ENCODE measurements around the gene RAPGEF1.

Gene RAPGEF1

DNA sequence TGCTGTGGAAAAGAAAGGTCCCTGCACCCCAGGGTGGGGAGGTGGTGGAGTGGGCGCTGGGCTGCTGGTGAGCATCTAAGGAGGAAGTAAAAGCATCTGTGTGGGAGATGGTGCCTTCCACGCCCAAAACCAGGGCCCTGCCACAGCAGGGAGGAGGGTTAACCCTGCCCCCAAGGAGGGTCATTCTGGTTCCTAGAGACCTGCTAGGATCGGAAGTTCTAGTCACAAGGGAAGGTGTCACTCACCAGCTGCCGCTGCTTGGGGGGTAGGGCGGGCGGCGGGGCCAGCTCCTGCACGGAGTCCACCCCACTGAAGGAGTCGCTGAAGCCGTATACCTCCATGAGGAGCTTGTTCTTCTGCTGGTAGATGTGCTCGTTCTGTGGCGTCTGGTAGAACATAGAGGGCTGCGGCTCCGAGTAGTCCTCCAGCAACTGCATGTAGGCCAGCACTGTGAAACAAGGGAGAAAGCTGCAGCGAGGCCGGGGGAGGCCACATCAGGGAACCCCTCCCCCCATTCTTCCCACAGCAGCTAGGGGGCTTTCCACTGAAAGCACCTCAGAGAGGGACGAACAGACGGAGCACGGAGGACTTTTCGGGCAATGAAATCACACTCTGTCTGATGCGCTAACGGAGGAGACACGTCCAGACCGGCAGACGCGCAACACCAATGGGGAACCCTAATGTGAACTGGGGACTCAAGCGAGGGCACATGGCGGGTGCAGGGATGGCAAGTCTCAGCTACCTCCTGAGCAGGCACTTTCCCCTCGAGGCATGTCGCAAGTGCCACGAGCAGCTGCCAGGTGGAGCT is 118.1 kb downstream of the RAPGEF1 start:
- no peak for DNase-seq

DNA sequence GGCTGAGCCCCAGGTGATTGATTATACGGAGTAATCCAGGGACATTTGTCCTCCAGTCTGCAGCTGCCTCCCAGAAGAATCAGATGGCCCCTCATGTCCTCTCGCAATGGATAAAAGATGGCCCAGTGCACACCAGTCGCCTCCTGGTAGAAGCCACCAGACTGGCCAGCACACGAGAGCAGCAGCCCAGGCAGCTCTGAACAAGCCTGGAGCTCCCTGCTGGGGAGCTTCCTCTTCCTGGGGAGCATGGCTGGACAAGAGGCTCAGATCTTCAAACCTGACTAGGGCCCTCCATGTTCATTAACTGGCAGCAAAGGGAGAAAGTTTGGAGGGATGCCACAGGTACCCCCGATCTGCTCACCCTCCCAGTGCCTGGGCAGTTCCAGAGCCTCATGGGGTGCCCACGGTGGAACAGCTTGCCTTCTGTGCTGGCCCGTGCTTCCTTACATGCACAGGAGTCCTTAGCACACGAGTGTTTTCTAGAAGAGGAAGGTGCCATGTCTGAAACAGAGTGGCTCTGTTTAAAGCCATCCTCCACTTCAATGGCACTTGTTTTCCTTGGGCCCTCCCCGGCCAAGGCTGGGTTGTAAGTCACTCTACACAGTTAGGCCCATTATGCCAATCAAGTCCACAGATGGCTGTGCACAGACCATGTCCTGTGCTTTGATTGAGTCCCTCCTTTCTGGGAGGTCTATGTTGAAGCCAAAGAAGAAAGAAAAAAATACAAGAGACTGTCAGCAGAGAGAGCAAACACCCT is 118.9 kb downstream of the RAPGEF1 start:
- DNase-seq: no peak

DNA sequence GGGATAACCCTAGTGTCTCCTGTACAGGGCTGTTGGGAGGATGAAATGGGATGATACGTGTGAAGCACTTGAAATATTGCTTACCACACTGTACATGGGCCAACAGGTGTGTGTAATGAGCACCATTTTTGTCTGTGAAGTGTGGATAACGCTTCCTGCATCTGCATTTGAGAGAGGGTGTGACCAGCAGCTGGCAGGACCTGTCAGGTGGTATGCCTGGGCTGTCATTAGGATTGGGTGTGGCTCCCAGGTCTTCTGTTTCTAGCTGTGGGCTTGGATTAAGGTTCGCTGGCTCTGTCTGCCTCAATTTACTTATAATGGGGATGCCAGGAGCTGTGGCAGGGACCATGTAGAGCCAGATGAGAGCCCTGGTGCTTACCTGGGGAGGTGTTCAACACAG is 120.2 kb downstream of the RAPGEF1 start:
- DNase-seq: no peak

DNA sequence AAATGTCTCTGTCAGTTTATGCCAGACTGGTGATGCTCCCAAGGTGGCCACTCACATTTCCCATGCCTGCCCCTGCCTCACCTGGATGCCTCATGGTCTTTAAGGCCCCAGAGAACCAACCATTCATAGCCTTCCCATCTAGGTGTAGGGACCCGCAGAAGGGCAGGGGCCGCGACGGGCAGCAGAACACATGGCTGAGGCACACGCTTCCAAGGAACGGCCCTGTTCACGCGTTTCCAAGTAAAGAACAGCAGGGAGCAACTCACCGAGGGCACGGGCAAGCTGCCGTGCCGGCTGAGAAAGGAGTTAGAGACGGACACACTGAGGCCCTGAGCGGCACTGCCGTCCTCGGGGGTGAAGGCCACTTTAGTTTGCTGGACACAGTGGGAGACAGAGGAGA is 121.1 kb downstream of the RAPGEF1 start:
- DNase-seq: no peak

DNA sequence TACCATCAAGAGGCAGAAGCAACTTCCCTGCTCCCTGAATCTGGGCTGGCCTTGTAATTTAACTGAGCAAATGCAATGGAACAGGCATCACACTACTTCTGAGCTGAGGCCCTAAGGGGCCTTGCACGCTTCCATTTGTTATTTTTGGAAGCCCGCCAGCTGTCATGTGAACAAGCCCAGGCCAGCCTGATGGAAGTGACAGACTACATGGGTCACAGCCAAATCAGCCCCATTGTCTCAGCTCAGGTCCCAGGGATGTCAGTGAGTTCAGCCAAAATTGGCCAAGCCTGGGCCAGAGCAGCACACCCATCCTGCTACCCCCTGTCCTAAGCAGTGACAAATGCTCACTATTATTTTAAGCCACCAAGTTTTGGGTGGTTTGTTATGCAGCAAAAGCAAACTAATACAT is 121.8 kb downstream of the RAPGEF1 start:
- DNase-seq: no peak

DNA sequence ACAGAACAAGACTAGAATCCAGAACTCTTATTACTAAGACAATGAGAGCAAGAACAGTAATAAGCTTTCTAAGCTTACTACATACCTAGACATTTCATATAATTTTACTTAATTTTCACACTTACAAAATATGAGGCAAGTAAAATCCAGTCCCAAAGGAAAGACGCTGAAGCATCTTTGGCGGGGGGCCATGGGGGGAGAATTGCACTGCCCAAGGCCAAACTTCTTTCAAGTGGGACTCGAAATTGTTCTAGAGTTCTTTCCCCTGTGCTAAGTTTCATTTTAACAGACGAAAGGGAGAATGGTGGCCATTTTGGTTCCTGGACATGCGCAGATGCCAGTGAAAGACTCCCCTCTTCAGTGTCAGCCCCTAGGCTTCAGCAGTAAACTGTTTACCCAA is 122.3 kb downstream of the RAPGEF1 start:
- no peak for DNase-seq

DNA sequence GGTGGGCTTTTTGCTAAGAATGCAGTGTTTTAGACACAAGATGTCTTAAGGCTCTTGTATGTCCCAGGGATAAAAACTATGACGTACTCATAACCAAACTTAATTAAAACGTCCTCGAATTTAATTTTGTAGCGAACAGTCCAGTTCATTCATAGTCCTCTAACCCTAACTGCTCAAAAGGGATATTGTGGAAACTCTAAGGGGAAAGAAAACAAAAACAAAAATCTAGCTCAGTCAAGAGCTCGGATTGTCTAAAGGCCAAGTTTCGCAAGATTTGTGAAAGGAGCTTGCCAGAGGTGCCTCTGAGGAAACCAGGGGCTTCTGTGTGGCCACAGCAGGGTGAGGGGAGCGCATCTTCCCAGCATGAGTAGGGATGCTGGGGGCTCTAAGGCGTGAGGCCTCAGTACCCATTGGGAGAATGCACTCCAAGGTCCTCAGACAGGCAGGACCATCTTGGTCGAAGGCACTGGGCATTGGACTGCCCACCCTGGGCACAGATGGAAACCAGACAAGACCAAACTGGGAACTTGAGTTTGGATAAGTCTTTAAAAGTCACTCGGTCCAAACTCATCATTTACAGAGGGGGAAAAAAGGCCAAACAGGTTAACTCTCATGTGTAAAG is 122.8 kb downstream of the RAPGEF1 start:
- no peak for DNase-seq

DNA sequence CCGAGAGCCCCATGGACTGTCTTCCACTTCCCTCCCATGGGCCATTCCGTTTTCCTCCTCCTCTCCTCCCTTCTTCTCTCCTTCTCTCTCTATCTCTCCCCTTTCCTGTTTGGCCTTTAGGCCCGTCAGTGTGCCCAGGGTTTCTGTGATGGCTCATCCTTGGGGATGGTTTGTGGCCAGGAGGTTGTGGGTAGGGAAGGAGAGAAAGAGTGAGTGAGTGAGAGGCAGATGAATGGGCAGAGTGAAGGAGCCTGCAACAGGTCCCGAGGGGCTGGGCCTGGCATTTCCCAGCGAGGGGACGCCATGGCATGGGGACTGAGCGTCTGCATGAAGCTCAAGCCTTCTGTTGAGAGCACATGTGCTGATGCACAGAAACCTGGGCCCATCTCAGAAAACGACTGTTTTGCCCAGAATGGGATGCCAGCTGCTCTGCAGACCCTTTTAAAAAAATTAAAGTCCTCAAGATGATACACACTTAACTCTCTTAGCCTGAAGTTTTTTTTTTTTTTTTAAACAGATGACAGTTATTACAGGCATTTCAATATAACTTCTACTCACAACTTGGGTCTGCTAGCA is 125.4 kb downstream of the RAPGEF1 start:
- no peak for DNase-seq

DNA sequence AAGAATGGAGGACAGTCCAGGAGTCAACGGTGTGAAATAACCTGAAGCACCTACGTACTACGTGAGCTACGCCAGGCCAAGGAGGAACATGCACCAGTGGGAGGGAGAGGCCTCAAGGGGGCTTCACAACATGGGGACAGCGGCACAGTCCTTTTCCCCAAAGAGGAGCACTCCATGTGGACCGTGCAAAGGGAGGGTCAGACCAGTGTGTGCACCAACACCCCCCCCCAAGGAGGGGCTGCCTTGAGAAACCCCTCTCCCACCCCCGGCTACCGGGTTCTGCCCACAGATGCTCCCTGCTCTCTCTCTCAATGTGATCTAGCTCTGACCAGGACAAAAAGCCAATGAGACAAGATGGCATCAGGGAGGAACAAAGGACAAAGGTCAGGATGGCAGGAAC is 126.0 kb downstream of the RAPGEF1 start:
- no peak for DNase-seq

DNA sequence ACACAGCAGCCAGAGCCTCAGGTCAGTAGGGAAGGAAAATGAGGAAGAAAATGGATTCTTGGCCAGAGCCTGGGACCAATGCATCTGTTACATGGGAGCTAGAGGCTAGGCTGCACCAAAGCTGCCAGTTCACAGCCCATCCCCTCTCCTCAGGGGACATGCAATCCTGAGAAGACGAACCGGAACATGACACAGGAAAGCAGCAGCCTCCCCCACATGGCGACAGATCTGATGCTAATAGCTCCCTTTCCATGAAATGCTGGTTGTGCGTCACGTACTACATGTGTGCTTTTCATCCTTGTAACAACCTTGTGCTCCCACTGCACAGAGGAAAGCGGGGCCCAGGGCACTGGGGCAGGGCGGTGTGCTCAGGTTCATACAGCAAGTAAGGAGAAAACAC is 127.0 kb downstream of the RAPGEF1 start:
- no peak for DNase-seq

DNA sequence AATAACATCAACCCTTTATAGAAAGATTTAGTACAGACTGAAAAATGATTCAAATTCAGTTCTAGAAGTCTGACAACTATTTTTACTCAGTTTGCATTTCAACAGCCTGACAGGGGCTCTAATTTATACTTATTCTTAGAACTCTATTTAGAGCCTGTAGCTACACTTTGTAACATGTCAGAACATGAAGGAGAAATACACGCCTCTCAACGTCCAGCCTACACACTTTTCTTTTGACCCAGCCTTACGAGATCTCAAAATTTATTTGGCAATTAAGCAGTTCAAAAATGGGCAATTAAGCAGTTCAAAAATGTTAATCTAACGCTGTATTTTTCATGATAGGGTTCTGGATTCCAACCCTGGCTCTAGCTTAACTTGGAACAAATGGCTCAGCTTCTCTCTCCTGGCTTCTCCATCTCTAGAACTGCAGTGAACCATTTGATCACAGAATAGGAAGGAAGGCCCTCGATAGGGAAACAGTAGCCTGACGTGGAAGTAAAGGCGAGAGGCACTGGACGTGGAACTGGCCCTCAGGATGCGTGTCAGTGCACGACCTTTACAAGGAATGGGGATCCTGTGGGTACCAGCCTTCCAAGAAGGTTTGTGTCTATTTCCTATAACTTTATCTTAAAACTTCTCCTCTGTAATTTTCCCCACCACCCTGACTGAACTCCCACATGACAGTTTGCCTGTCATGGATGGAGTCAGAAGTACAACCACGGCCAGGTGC is 128.1 kb downstream of the RAPGEF1 start:
- DNase-seq: no peak

DNA sequence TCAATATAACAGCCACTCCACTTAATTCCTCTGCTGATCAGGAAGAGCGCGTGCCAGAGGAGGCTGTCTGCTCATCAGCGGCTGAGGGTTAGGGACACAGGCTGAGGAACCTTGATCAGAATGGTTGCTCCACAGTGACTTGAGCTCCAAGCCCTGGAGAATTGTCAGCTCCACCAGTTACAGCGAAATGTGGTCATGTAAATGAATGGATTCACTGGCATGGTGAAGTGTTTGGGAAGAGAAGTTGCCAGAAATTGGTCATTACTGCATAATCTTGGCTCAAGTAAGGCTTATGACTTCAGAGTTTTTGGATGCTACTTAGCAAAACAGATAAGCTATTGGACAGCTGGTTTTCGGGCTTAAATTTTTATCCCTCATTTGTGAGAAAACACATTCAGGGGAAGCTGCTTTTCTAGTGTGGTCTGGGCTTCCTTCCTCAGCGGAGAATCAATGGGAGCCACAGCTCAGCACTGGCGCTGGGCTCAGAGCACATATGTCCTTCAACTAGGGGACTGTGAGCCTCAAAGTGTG is 129.6 kb downstream of the RAPGEF1 start:
- no peak for DNase-seq

DNA sequence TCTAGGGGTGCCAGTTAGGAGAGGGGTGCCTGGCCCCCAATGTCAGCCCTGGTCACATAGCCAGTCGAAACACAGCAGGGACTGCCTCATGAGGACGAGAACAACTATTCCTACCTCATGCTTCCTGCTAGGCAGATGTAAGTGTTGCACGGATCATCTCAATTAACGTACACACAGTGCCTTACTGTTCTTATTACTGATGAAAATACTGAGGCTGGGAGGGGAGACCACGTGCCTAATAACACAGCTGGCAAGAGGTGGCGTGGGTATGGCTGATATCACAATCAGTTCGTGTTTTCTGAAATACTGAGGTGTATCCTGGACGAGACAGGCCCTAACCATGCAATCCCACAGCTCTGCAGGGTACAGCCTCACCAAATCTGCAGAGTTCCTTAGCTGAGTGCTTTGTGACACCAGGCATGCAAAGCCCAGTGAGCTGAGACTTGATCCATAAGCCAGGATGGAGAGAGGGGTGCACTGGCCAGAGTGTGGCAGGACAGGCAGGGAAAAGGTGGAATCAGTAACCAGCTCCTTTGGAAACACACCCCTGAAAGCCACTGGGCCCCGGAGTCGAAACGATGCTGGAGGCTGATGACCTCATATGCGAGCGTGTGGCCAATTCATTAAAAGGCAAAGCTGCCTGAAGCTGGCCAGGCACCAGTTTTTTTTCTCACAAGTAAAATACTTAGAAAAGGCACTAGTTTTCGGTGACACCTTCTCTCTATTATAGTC is 130.6 kb downstream of the RAPGEF1 start:
- DNase-seq: no peak

DNA sequence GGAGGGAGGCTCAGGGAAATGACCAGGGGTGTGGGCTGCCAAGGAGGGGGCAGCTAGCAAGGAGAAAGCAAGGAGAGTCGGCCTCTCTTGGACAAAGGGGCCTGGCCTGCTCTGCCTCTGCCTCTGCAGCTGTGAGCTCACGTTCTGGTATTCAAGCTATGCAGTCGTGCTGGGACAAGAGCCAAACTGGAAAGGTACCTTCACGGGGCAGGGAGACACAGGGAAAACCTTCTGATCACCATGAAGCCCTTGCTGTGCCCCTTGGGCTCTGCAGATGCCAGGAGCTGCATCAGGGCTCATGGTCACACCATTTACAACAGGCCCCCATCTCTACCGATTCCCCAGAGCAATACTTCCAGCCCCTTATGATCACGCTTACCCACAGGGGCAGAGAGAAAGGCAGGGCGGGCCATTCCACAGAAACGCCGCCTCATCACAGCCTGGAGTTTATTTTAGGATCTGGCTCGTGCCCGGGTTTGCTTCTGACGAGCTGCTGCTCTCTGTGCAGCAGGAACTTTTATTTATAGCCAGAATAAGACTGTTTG is 131.3 kb downstream of the RAPGEF1 start:
- no peak for DNase-seq

DNA sequence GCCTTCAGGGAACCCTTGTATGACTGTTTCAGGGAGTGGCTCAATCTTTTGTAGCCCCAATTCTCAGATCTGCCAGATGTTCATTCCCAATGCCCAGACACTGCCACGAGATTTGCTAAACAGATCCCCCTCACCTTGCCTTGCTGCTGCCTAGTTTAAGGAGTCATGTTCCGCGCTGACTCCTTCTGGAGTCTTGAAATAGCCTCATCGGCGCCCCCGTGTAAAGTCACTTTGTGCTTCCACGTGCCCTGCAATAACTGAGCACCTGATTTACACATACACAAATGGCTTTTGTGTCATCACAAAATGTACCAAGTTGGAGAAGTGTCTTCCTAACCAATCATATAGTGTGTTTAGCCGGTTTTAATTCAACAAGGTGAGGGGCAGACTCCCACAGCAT is 132.3 kb downstream of the RAPGEF1 start:
- DNase-seq: no peak

DNA sequence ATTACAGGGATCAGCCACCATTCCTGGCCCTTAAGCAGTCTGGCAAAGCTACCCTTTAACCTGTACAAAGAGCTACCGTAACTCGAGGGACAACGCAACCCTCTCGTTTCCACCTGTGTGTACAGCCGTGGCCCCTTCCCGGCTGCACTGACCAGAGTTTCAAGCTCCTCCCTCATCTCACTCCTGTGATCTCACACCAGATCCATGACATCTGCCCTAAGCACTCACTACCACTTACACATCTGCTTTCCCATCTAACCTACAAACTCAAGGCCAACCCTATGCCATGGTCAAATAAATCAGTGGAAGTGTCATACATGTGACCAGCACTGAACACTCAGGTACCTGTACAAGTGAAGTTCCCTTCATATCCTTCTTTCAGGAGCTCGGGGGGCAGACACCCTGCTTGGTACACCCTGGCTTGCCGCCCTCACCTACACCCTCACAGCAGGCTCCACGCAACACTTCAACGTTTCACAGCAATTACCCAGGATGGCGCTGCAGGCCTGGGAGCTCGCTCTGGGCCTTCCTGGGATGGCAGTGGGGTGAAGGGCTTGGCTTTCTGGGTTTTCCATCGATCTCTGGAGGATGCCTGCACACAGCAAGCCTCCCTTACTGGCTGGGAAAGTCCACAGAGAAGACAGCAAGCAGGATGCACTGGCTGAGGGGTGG is 132.8 kb downstream of the RAPGEF1 start:
- no peak for DNase-seq

DNA sequence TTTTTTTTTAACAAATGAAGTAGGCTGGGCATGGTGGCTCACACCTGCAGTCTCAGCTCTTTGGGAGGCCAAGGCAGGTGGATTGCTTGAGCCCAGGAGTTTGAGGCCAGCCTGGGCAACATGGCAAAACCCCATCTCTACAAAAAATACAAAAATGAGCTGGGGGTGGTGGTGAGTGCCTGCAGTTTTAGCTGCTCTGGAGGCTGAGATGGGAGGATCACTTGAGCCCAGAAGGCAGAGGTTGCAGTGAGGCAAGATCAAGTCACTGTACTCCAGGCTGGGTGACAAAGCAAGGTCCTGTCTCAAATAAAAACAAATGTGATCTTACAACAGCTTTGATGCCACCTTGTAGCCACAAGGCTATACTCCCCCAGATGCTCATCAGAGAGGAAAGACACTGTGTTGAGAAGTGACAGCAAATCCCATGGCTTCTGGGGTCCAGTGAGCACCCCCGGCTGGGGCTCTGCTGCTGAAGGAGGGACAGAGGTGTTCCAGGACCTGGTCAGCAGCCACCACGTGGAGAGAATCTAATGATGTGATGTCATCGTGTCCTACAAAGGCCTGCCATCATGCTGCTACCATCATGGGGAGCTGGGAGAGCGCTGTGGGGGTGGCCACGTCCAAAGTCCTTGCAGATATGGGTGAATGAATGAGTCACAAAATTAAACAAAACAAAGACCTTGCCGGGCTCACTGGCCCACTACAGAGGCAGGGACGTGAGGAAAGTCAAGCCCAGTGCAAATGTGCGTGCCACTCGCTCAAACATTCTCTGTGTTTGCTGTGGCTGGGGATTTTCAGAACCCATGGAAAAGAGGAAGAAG is 133.9 kb downstream of the RAPGEF1 start:
- DNase-seq: no peak

DNA sequence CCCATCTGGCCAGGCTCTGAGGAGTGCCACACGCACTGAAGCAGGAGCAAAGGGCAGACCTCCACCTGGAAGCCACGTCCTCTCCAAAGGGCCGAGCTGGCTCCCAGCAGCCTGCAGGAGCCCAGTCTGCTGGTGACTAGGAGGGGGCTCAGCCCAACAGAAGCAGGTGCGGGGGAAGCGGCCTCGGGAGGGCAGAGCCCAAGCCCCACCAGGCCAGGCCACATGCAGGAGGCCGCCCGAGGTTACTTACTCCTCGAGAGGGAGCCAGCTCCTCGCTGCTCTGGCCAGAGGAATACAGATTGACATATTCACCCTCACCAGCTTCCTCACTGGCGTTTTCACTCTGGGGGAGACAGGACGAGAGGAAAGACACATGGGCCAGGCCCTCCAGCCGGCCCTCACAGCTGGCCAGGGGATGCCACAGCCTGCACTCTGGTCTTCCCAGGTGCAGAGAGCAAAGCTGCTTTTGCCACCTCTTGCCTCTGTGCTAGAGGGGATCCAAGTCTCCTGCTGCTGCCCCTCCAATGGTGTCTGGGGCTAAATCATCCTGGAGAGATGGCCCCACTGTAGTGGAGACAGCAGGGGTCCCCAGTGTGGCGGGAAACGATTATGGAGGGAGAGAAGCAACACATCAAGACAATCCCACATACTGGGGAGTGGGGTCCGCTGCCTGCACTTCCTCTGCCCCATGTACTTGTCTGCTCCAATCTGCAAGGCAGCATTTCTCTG is 136.0 kb downstream of the RAPGEF1 start:
- no peak for DNase-seq

DNA sequence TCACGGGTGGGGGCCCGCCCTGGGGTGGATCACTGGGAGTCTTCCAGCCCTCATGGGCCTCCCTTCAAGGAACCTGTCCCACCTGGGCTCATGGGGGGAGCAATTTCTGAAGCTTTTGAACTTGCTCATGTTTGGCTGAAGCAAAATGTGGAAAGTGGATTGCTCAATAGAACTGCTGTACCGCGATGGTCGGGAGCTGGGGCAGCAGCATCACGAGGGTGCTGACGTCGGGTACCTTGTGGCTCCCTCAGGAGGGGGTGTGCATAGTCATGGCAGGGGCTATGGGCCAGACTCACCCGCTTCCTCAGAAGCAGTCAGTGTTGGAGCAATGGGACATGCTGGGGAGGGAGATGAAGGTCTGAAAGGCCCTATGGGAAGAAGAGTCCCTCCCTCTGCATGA is 136.7 kb downstream of the RAPGEF1 start:
- DNase-seq: no peak
